ENCODE measurements around the gene ZC2HC1B.
"Not testable (repeated sequence)": the region's sequence is repeated elsewhere in the genome, so short reads cannot be mapped to it uniquely, and the experiment has no call there.

Gene ZC2HC1B, protein sequence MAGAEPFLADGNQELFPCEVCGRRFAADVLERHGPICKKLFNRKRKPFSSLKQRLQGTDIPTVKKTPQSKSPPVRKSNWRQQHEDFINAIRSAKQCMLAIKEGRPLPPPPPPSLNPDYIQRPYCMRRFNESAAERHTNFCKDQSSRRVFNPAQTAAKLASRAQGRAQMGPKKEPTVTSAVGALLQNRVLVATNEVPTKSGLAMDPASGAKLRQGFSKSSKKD

DNA sequence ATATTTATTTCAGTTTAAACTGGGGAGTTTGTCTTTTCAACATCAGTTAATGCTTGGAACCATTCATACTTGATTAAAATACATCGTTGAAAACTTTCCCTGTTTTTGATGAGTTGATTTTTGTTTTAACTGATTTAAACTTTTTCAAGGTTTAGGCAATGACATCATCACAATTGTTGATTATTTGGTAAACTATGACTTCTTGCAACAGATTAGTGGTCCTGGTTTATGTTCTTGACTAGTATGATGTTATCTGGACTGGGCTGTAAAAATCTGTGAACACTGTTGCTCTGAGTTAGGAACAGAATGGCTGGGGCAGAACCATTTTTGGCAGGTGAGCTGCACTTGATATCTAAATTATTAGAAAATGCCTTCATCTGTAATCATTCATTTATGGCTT lies at the start of gene ZC2HC1B:
Gene ZC2HC1B (plus strand): TSS at position 241 of the 400 bp plus-strand sequence. CDS start 66 bp downstream, at position 307.
- DNase-seq (ENCODE audit: low read depth in 2 of 2), result no peak

GRCh38 chr6:143817621-143818020 lies 46.7 kb upstream of the ZC2HC1B start:
- no peak for DNase-seq (ENCODE audit: low read depth in 2 of 2)

- DNase-seq (ENCODE audit: low read depth in 2 of 2), result no peak
Measured at GRCh38 chr6:143821359-143821758, 42.9 kb upstream of the ZC2HC1B start.

GRCh38 chr6:143822584-143823024 lies 41.7 kb upstream of the ZC2HC1B start:
- peak in 1 of 2 experiments; percentile 32 for DNase-seq (ENCODE audit: low read depth in 2 of 2)

- no peak for DNase-seq (ENCODE audit: low read depth in 2 of 2)
Measured at GRCh38 chr6:143823548-143823947, 40.7 kb upstream of the ZC2HC1B start.

- DNase-seq (ENCODE audit: low read depth in 2 of 2), result no peak
Measured at GRCh38 chr6:143828572-143828971, 35.7 kb upstream of the ZC2HC1B start.

GRCh38 chr6:143836150-143836549 lies 28.1 kb upstream of the ZC2HC1B start:
- DNase-seq (ENCODE audit: low read depth in 2 of 2), result no peak

DNA sequence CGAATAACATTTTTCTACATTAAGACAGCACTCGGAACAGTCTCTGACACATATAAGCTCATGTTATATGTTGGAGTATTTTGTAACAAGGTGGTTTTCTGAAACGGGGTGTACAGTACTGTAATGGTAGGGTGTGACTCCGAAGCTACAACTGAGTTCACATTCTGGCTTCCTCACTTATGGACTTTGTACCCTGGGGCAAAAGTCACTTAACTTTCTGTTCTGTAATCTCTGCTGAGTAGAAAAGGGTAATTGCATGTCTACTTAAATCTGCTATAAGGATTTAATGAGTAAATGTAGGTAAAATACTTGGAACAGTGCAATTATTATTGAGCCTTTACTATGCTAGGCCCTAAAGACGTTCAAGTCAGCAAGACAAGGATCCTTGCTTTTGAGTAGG lies 25.9 kb upstream of the ZC2HC1B start:
- DNase-seq (ENCODE audit: low read depth in 2 of 2), result no peak

- no peak for DNase-seq (ENCODE audit: low read depth in 2 of 2)
Measured at GRCh38 chr6:143839196-143839595, 25.1 kb upstream of the ZC2HC1B start.

GRCh38 chr6:143840595-143841265 lies 23.5 kb upstream of the ZC2HC1B start:
- DNase-seq (ENCODE audit: low read depth in 2 of 2), result no peak

GRCh38 chr6:143842461-143842901 lies 21.8 kb upstream of the ZC2HC1B start:
- no peak for DNase-seq (ENCODE audit: low read depth in 2 of 2)

- DNase-seq (ENCODE audit: low read depth in 2 of 2), result peak; percentile 85 to 89
Measured at GRCh38 chr6:143842902-143843676, 21.2 kb upstream of the ZC2HC1B start, which contains the start of gene LTV1. Gene LTV1 (plus strand): TSS chr6:143843338. CDS start chr6:143843478, 140 bp downstream.

- DNase-seq (ENCODE audit: low read depth in 2 of 2), result no peak
Measured at GRCh38 chr6:143843677-143843999, 20.6 kb upstream of the ZC2HC1B start.

- no peak for DNase-seq (ENCODE audit: low read depth in 2 of 2)
Measured at GRCh38 chr6:143844006-143844405, 20.3 kb upstream of the ZC2HC1B start.

GRCh38 chr6:143845033-143845432 lies 19.2 kb upstream of the ZC2HC1B start:
- DNase-seq (ENCODE audit: low read depth in 2 of 2), result no peak

DNA sequence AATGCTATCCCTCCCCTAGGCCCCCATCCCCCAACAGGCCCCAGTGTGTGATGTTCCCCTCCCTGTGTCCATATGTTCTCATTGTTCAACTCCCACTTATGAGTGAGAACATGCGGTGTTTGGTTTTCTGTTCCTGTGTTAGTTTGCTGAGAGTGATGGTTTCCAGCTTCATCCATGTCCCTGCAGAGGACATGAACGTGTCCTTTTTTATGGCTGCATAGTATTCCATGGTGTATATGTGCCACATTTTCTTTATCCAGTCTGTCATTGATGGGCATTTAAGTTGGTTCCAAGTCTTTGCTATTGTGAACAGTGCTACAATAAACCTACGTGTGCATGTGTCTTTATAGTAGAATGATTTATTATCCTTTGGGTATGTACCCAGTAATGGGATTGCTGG lies 12.6 kb upstream of the ZC2HC1B start:
- DNase-seq (ENCODE audit: low read depth in 2 of 2), result not testable (repeated sequence)

- not testable (repeated sequence) for DNase-seq (ENCODE audit: low read depth in 2 of 2)
Measured at GRCh38 chr6:143855057-143855456, 9.2 kb upstream of the ZC2HC1B start.

DNA sequence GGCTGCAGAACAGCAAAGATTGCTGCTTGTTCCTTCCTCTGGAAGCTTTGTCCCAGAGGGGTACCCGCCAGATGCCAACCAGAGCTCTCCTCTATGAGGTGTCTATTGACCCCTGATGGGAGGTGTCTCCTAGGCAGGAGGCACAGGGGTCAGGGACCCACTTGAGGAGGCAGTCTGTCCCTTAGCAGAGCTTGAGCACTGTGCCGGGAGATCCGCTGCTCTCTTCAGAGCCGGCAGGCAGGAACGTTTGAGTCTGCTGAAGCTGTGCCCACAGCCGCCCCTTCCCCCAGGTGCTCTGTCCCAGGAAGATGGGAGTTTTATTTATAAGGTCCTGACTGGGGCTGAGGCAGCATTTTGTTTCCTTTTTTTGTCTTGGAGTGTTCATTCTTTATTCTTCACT lies 7.5 kb upstream of the ZC2HC1B start:
- not testable (repeated sequence) for DNase-seq (ENCODE audit: low read depth in 2 of 2)

GRCh38 chr6:143857651-143858050 lies 6.6 kb upstream of the ZC2HC1B start:
- no peak for DNase-seq (ENCODE audit: low read depth in 2 of 2)

DNA sequence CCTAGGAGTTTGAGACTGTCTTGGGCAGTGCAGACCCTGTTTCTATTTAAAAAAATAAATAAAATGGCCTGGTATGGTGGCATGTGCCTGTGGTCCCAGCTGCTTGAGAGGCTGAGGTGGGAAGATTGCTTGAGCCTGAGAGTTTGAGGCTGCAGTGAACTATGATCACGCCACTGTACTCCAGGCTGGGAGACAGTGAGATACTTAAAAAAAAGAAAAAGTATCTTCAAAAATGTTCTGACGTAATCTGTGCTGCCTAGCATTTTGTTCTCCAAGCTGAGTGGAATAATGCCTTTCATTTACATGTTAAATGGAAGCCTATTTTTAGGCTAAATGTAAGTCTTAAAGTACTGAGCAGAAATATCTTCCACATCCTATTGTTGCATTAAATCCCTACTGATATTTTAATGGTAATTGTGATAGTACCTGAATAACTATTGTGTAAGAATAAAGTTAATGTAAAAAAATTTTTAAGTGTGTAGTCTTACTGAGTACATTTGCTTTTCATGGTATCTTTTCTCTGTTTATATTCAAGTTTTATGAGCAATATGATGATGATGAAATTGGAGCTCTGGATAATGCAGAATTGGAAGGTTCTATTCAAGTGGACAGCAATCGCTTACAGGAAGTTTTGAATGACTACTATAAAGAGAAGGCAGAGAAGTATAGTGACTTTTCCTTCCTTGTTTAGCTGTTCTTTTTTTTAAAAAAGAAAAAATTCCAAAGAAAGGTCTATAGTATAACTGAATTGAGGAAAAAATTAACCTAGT lies 4.2 kb upstream of the ZC2HC1B start:
- no peak for DNase-seq (ENCODE audit: low read depth in 2 of 2)

DNA sequence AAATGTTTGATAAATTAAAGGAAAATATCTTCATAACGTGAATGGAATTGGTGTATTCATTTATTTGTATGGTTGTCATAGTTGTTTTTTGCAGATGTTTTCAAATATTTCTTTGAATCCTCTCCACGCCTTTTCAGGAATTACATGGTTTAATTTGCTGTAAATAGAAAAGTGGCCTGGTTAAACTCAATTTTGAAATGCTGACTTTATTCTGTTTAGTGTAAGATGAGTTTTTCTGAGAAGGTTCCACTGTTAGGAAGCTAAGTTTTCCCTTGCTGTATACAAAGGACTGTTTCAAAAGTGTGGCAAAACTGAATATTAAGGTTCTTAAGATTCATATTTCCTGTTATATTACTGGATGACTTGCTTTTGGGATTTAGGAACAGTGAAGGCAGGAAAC lies 503 bp upstream of the ZC2HC1B start:
- DNase-seq (ENCODE audit: low read depth in 2 of 2), result no peak

DNA sequence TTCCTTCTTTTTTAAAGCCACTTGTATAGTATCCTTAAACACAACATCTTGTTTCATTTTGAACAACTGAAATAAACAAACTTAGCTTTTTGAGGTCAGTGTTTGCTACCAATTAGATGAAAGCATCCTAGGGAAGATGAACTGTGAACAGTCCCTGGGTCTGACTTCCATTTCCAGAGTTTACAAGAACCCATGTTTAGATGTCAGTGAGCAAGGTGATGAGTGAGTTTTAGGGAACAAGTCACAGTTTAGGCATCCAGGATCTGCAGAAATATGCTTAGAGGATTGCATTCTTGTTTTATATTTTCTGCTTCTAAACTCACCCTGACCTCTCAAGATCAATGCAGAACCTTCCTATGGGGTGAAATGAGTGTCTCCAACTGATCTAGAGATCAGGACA lies 3.0 kb downstream of the ZC2HC1B start:
- no peak for DNase-seq (ENCODE audit: low read depth in 2 of 2)

Measured in fibroblast of skin of left biceps (primary cell).